ENCODE measurements around the gene HGF.

Gene HGF

GRCh38 chr7:81662531-81662930 lies 107.3 kb downstream of the HGF start:
- no peak overlapping the region for H3K4me3 ChIP-seq (ENCODE audit: low read depth, low read length)
- TF ChIP-seq CTCF (IDR thresholded peaks at IDR 0.05; ENCODE audit: control insufficient read depth, extremely low read depth, insufficient read depth) = no peak
- no peak for DNase-seq (ENCODE audit: low read depth)

- H3K4me3 ChIP-seq (ENCODE audit: low read depth, low read length) = no peak overlapping the region
- DNase-seq (ENCODE audit: low read depth) = no peak
- no peak for TF ChIP-seq CTCF (IDR thresholded peaks at IDR 0.05; ENCODE audit: control insufficient read depth, extremely low read depth, insufficient read depth)
Measured at GRCh38 chr7:81659697-81660395, 110.0 kb downstream of the HGF start.

GRCh38 chr7:81657551-81657950 lies 112.3 kb downstream of the HGF start:
- TF ChIP-seq CTCF (IDR thresholded peaks at IDR 0.05; ENCODE audit: control insufficient read depth, extremely low read depth, insufficient read depth) = no peak
- no peak for DNase-seq (ENCODE audit: low read depth)
- H3K4me3 ChIP-seq (ENCODE audit: low read depth, low read length) = no peak overlapping the region

GRCh38 chr7:81655271-81655670 lies 114.6 kb downstream of the HGF start:
- DNase-seq (ENCODE audit: low read depth) = no peak
- no peak overlapping the region for H3K4me3 ChIP-seq (ENCODE audit: low read depth, low read length)
- TF ChIP-seq CTCF (IDR thresholded peaks at IDR 0.05; ENCODE audit: control insufficient read depth, extremely low read depth, insufficient read depth) = no peak

GRCh38 chr7:81652225-81652624 lies 117.6 kb downstream of the HGF start:
- no peak for TF ChIP-seq CTCF (IDR thresholded peaks at IDR 0.05; ENCODE audit: control insufficient read depth, extremely low read depth, insufficient read depth)
- H3K4me3 ChIP-seq (ENCODE audit: low read depth, low read length) = no peak overlapping the region
- no peak for DNase-seq (ENCODE audit: low read depth)
